B cell (primary cell): ENCODE data around the gene KRAS. TPM values are rescaled to one million over a fixed set of nuclear protein-coding genes. Genes with fewer than 3 reads are reported as not detected.

Experiments
- ATAC-seq: fragments of 200-7000 bp; cut with Tn5 transposase; one replicate; pipeline ENCODE4 v1.10.0; 2021; ENCODE audit warnings: low read depth, mild to moderate bottlenecking, moderate number of reproducible peaks, moderate library complexity
- CTCF ChIA-PET: fragments of 350-600 bp; sonication (Branson Sonifier 250); formaldehyde crosslinking; loops from one replicate; lab custom pipeline; 2021; ENCODE audit warnings: antibody characterized with exemption, inconsistent platforms; lab: Charles Lee
- POLR2A ChIA-PET: fragments of 350-600 bp; sonication (Branson Sonifier 250); formaldehyde crosslinking; loops from one replicate; lab custom pipeline; 2021; ENCODE audit warnings: antibody characterized with exemption; lab: Charles Lee
- DNase-seq: peaks from one replicate; pipeline ENCODE4 v3.0.0; 2013
- H2AFZ ChIP-seq: 2 replicates; pipeline ENCODE4 v1.6.1; 2012; ENCODE audit warnings: mild to moderate bottlenecking, low read depth, low read length; ENCODE audit not compliant: insufficient read depth, poor library complexity, severe bottlenecking
- H3K27ac ChIP-seq, 2 donors: 1 replicate in 1 of 2; 2 replicates in 1 of 2; pipeline ENCODE4 v1.5.1; 2012 to 2013; ENCODE audit warnings: low read length in 2 of 2, mild to moderate bottlenecking in 2 of 2, moderate library complexity in 1 of 2
- H3K27me3 ChIP-seq, 4 experiments: fragments of 200-600 bp in 1 of 4; sonication (generic) in 1 of 4; replicated peaks in 1 of 4; 1 replicate in 2 of 4; 2 replicates in 2 of 4; pipeline versions ENCODE4 v1.6.1 to v1.7.0; 2013 to 2016; ENCODE audit warnings: low read length in 3 of 4, mild to moderate bottlenecking in 2 of 4, mixed read lengths in 1 of 4, moderate library complexity in 1 of 4; ENCODE audit not compliant: insufficient read depth in 4 of 4, control insufficient read depth in 3 of 4; ENCODE audit errors: control extremely low read depth in 1 of 4
- H3K36me3 ChIP-seq, 2 experiments: replicated peaks in 1 of 2; 1 replicate in 1 of 2; 2 replicates in 1 of 2; pipeline versions ENCODE4 v1.6.1 to v1.7.1; 2013; ENCODE audit warnings: low read length in 1 of 2; ENCODE audit not compliant: insufficient read depth in 2 of 2, control insufficient read depth in 1 of 2; ENCODE audit errors: control extremely low read depth in 1 of 2, extremely low read depth in 1 of 2
- H3K4me1 ChIP-seq, 2 donors: fragments of 200-600 bp in 1 of 2; sonication (generic) in 1 of 2; 1 replicate in 1 of 2; 2 replicates in 1 of 2; pipeline versions ENCODE4 v1.5.1 to v1.6.1; 2013 to 2017; ENCODE audit warnings: low read length in 2 of 2; ENCODE audit not compliant: control insufficient read depth in 2 of 2, insufficient read depth in 2 of 2
- H3K4me2 ChIP-seq: replicated peaks from 2 replicates; pipeline ENCODE3; 2012; ENCODE audit warnings: mild to moderate bottlenecking, low read depth, low read length; ENCODE audit not compliant: poor library complexity, severe bottlenecking
- H3K4me3 ChIP-seq, 5 experiments: fragments of 200-600 bp in 1 of 5; sonication (generic) in 1 of 5; 1 replicate in 3 of 5; 2 replicates in 2 of 5; pipeline versions ENCODE4 v1.5.1 to v1.7.0; 2011 to 2016; ENCODE audit warnings: low read length in 4 of 5, mild to moderate bottlenecking in 4 of 5, low read depth in 2 of 5, control low read depth in 1 of 5, moderate library complexity in 1 of 5; ENCODE audit not compliant: insufficient read depth in 1 of 5; ENCODE audit errors: control extremely low read depth in 1 of 5, extremely low read depth in 1 of 5
- H3K79me2 ChIP-seq: fragments of 200-600 bp; sonication (generic); one replicate; pipeline ENCODE4 v1.6.0; 2016; ENCODE audit warnings: low read length; ENCODE audit not compliant: control insufficient read depth, insufficient read depth
- H3K9ac ChIP-seq: fragments of 200-600 bp; sonication (generic); 2 replicates; pipeline ENCODE4 v1.6.1; 2017; ENCODE audit warnings: mild to moderate bottlenecking, low read length, moderate library complexity
- H3K9me3 ChIP-seq, 3 donors: one replicate each; pipeline versions ENCODE4 v1.6.1 to v1.7.1; 2013; ENCODE audit warnings: low read length in 2 of 3; ENCODE audit not compliant: control insufficient read depth in 2 of 3, insufficient read depth in 1 of 3; ENCODE audit errors: control extremely low read depth in 1 of 3
- H4K20me1 ChIP-seq: 2 replicates; pipeline ENCODE4 v1.6.0; 2012; ENCODE audit warnings: mild to moderate bottlenecking, low read length; ENCODE audit not compliant: insufficient read depth, control insufficient read depth, poor library complexity, severe bottlenecking
- H3K27ac Mint-ChIP-seq: one replicate; pipeline ENCODE4 v1.8.0; 2021; ENCODE audit warnings: mixed read lengths
- H3K27me3 Mint-ChIP-seq: one replicate; pipeline ENCODE4 v1.8.0; 2021; ENCODE audit warnings: mixed read lengths
- H3K4me1 Mint-ChIP-seq: one replicate; pipeline ENCODE4 v1.8.0; 2021; ENCODE audit warnings: mixed read lengths
- H3K4me3 Mint-ChIP-seq: one replicate; pipeline ENCODE4 v1.8.0; 2021; ENCODE audit warnings: mixed read lengths
- H3K9me3 Mint-ChIP-seq: one replicate; pipeline ENCODE4 v1.8.0; 2022; ENCODE audit warnings: mixed read lengths; ENCODE audit not compliant: insufficient read depth
- EZH2 ChIP-seq: IDR thresholded peaks from 2 replicates; pipeline ENCODE4 v1.6.1; 2012; ENCODE audit warnings: borderline replicate concordance, low read depth, mild to moderate bottlenecking, moderate library complexity, low read length; ENCODE audit not compliant: insufficient read depth, poor library complexity, severe bottlenecking
- WGBS: methylation state at CpG from one replicate; pipeline ENCODE4 v1.1.5; 2013; ENCODE audit warnings: missing lambda C conversion rate; ENCODE audit not compliant: insufficient coverage; 5-methylcytosine and 5-hydroxymethylcytosine counted together
- intact Hi-C: fragments of 100-400 bp; cut with micrococcal nuclease; formaldehyde crosslinking; loops from one replicate; pipeline ENCODE4 v1.10.0; 2022
- polyA plus RNA-seq: library from polyadenylated mRNA; depleted of rRNA; stranded (reverse); fragments of >200 nt; gene quantifications from 2 replicates; pipeline ENCODE4 v1.2.3, GENCODE V29; 2012
- total RNA-seq, 2 donors: library from RNA; stranded (reverse); fragments of 120-200 nt in 1 of 2; gene quantifications; 1 replicate in 1 of 2; 2 replicates in 1 of 2; pipeline versions ENCODE4 v1.2.3 to v1.2.4, GENCODE V29; 2013 to 2022
- TF ChIP-seq, protein P1 (sequence below): fragments of 200-600 bp; IDR thresholded peaks from one replicate; pipeline ENCODE4 v1.8.0; 2022; ENCODE audit warnings: antibody characterized with exemption, mild to moderate bottlenecking

KRAS gene
- total and polyA plus RNA-seq, 2 donors (not counting 1 experiment from before 2014, with no cell fraction given) = 7.2 to 41.8 TPM

DNA sequence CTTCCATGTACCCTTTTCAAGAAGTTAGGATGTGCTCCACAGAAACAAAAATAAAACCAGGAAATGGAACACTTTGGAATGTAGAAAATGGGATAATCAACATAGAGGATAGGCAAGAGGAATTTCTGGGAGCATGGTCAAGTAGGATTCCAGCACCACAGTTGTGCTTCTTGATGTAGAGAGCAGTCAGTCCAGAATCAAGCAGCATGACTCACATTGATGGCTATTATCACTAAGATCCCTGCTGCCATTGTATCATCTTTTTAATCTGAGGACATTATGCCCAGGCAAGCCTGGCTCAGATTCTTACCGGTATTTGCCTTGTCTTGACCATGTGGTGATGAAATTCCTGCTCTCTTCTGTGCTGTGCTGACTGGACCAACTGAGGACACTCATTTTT, 50.0 kb downstream of the KRAS start:
- Mint-ChIP-seq H3K27me3 (no peaks in the 10 kb centered on the region), H3K27ac (no peak overlapping the region), H3K4me1 (peaks cover 35% of the 10 kb centered on the region), H3K9me3 (no peaks in the 10 kb centered on the region), H3K4me3 (no peak overlapping the region)
- H3K27me3 ChIP-seq = no peaks in the 10 kb centered on the region
- no peak overlapping the region for H3K27ac ChIP-seq
- DNase-seq = no peak
- H3K9ac ChIP-seq = no peak overlapping the region
- 100% methylated on average over 1 of the region's 1 CpG for WGBS
- H2AFZ ChIP-seq = no peak overlapping the region
- H3K4me3 ChIP-seq = no peak overlapping the region
- H3K4me2 ChIP-seq = no peak overlapping the region
- no peak for ATAC-seq
- intact Hi-C loops = no loop called here
- peaks cover 9 to 10% of the 10 kb centered on the region in 2 donors for H3K4me1 ChIP-seq
- H3K79me2 ChIP-seq = peaks cover 14% of the 10 kb centered on the region
- TF ChIP-seq EZH2 = no peak
- TF ChIP-seq, protein P1, sequence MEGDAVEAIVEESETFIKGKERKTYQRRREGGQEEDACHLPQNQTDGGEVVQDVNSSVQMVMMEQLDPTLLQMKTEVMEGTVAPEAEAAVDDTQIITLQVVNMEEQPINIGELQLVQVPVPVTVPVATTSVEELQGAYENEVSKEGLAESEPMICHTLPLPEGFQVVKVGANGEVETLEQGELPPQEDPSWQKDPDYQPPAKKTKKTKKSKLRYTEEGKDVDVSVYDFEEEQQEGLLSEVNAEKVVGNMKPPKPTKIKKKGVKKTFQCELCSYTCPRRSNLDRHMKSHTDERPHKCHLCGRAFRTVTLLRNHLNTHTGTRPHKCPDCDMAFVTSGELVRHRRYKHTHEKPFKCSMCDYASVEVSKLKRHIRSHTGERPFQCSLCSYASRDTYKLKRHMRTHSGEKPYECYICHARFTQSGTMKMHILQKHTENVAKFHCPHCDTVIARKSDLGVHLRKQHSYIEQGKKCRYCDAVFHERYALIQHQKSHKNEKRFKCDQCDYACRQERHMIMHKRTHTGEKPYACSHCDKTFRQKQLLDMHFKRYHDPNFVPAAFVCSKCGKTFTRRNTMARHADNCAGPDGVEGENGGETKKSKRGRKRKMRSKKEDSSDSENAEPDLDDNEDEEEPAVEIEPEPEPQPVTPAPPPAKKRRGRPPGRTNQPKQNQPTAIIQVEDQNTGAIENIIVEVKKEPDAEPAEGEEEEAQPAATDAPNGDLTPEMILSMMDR = no peak
- no peaks in the 10 kb centered on the region for H4K20me1 ChIP-seq
- no peaks in the 10 kb centered on the region for H3K9me3 ChIP-seq
- H3K36me3 ChIP-seq = peaks cover 0 to 12% of the 10 kb centered on the region in 2 experiments
- CTCF ChIA-PET = interaction anchor here (1.2 to 1.6 kb wide), 2 partner anchors 46 to 209 kb away, joined by 4 to 5 read pairs; no protein-coding TSS in a partner anchor
- POLR2A ChIA-PET = no interaction called here

DNA sequence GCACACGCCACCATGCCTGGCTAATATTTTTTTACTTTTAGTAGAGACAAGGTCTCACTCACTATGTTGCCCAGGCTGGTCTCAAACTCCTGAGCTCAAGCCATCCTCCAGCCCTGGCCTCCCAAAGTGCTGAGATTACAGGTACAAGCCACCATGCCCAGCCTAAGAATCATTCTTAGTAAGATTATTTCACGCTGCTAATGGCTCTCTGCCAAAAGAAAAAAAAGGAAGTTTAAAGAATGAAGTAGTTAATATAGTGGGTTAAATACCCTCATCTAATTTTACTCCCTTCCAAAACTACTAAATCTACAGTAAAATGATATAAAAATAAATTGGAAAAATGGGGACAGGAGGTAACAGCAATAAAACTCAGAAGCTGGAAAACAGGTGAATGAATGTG, 53.1 kb downstream of the KRAS start:
- DNase-seq = no peak
- Histone ChIP-seq H3K9ac (no peak overlapping the region), H3K79me2 (peaks cover 19% of the 10 kb centered on the region), H3K4me1 (peaks cover 14 to 18% of the 10 kb centered on the region in 2 donors), H3K36me3 (no peaks in the 10 kb centered on the region), H3K9me3 (no peaks in the 10 kb centered on the region), H3K27ac (no peak overlapping the region), H2AFZ (no peak overlapping the region), H3K4me3 (no peak overlapping the region), H4K20me1 (no peaks in the 10 kb centered on the region), H3K27me3 (no peaks in the 10 kb centered on the region), H3K4me2 (no peak overlapping the region)
- Mint-ChIP-seq H3K27me3 (no peaks in the 10 kb centered on the region), H3K4me1 (peaks cover 49% of the 10 kb centered on the region), H3K9me3 (no peaks in the 10 kb centered on the region), H3K27ac (no peak overlapping the region), H3K4me3 (no peak overlapping the region)
- ChIA-PET CTCF (interaction anchor here (1.2 to 2.0 kb wide), 2 partner anchors 13 to 43 kb away, joined by 4 to 9 read pairs; no protein-coding TSS in a partner anchor), POLR2A (interaction anchor here (0.6 kb wide), 1 partner anchor 40 kb away, joined by 5 read pairs; no protein-coding TSS in a partner anchor)
- no peak for ATAC-seq
- WGBS = no CpG with 5 or more reads among the region's 2 CpGs
- intact Hi-C loops = loop anchor here (10.0 kb wide), 1 partner anchor 1737 kb away; the partner anchor contains the start of genes FGFR1OP2 and INTS13
- TF ChIP-seq, protein P1 = no peak
